Endothelial cell of umbilical vein (primary cell): ENCODE data around the gene FGD5. TPM values are rescaled to one million over a fixed set of nuclear protein-coding genes. Genes with fewer than 3 reads are reported as not detected.

ENCODE experiments used
- BruUV-seq: library from RNA; stranded (reverse); fragments of 400-500 nt; replicated peaks from 2 replicates; lab custom pipeline; 2021; lab: Mats Ljungman, UMichigan
- CTCF ChIA-PET: fragments of 300-600, 350-600 bp; sonication (Branson Sonifier 250); formaldehyde crosslinking; loops from one replicate; lab custom pipeline; 2021; ENCODE audit warnings: antibody characterized with exemption, inconsistent platforms; lab: Charles Lee
- POLR2A ChIA-PET: fragments of 300-600, 350-600 bp; sonication (Branson Sonifier 250); formaldehyde crosslinking; loops from one replicate; lab custom pipeline; 2021; ENCODE audit warnings: antibody characterized with exemption, inconsistent platforms; lab: Charles Lee
- DNase-seq: peaks from one replicate; pipeline ENCODE4 v3.0.0-alpha.2; 2011; ENCODE audit warnings: low read depth, low spot score
- FAIRE-seq: peaks from 2 replicates; lab custom pipeline; 2011; peaks lifted over from hg19 to GRCh38; lab: Jason Lieb, UNC
- H2AFZ ChIP-seq: 2 replicates; pipeline ENCODE4 v1.6.0; 2012; ENCODE audit warnings: low read depth, low read length, control low read depth, inconsistent platforms
- H3K27ac ChIP-seq: 2 replicates; pipeline ENCODE4 v1.5.1; 2011; ENCODE audit warnings: low read depth, mild to moderate bottlenecking, control low read depth, low read length, moderate library complexity; ENCODE audit not compliant: insufficient read depth
- H3K27me3 ChIP-seq, 2 experiments: 2 replicates each; pipeline versions ENCODE4 v1.6.0 to v1.6.1; 2011; ENCODE audit warnings: low read length in 2 of 2, mixed read lengths in 1 of 2; ENCODE audit not compliant: control insufficient read depth in 2 of 2, insufficient read depth in 2 of 2
- H3K36me3 ChIP-seq, 2 experiments: 2 replicates in 1 of 2; 3 replicates in 1 of 2; pipeline ENCODE4 v1.5.1; 2011; ENCODE audit warnings: low read length in 2 of 2, mild to moderate bottlenecking in 1 of 2, moderate library complexity in 1 of 2; ENCODE audit not compliant: control insufficient read depth in 2 of 2, insufficient read depth in 2 of 2; ENCODE audit errors: extremely low read depth in 1 of 2
- H3K4me1 ChIP-seq: 3 replicates; pipeline ENCODE4 v1.5.1; 2011; ENCODE audit warnings: mild to moderate bottlenecking, low read length; ENCODE audit not compliant: control insufficient read depth, insufficient read depth; ENCODE audit errors: extremely low read depth
- H3K4me2 ChIP-seq: 2 replicates; pipeline ENCODE4 v1.6.1; 2011; ENCODE audit warnings: low read length, control low read depth, mixed read lengths; ENCODE audit not compliant: insufficient read depth
- H3K4me3 ChIP-seq, 3 experiments: fragments of 200-600 bp in 1 of 3; sonication (generic), shearing (Covaris generic) in 1 of 3; replicated peaks in 1 of 3; 2 replicates each; pipeline ENCODE4 v1.5.1; 2011 to 2016; ENCODE audit warnings: control low read depth in 3 of 3, low read length in 3 of 3, mild to moderate bottlenecking in 2 of 3, inconsistent platforms in 1 of 3, low read depth in 1 of 3, moderate library complexity in 1 of 3; ENCODE audit not compliant: insufficient read depth in 1 of 3
- H3K79me2 ChIP-seq: 2 replicates; pipeline ENCODE4 v1.6.0; 2012; ENCODE audit warnings: low read length, inconsistent platforms; ENCODE audit not compliant: control insufficient read depth, insufficient read depth
- H3K9ac ChIP-seq: replicated peaks from 2 replicates; pipeline ENCODE3; 2011; ENCODE audit warnings: low read length, control low read depth; ENCODE audit not compliant: insufficient read depth; ENCODE audit errors: extremely low read depth
- H3K9me1 ChIP-seq: replicated peaks from 3 replicates; pipeline ENCODE4 v1.6.0; 2011; ENCODE audit warnings: mild to moderate bottlenecking, low read length; ENCODE audit not compliant: control insufficient read depth, insufficient read depth; ENCODE audit errors: extremely low read depth
- H3K9me3 ChIP-seq: replicated peaks from 2 replicates; pipeline ENCODE4 v1.5.1; 2012; ENCODE audit warnings: low read length, inconsistent platforms; ENCODE audit not compliant: control insufficient read depth, insufficient read depth
- H4K20me1 ChIP-seq: replicated peaks from 2 replicates; pipeline ENCODE3; 2011; ENCODE audit warnings: mild to moderate bottlenecking, low read length; ENCODE audit not compliant: control insufficient read depth, insufficient read depth; ENCODE audit errors: extremely low read depth
- CTCF ChIP-seq, 2 donors: IDR thresholded peaks; 1 replicate in 1 of 2; 2 replicates in 1 of 2; pipeline ENCODE4 v1.5.1; 2011; ENCODE audit warnings: low read length in 2 of 2, mild to moderate bottlenecking in 2 of 2, moderate library complexity in 2 of 2, control low read depth in 1 of 2, inconsistent platforms in 1 of 2, low read depth in 1 of 2; ENCODE audit not compliant: insufficient read depth in 1 of 2; ENCODE audit errors: extremely low read depth in 1 of 2
- EZH2 ChIP-seq: IDR thresholded peaks from 2 replicates; pipeline ENCODE4 v1.6.1; 2012; ENCODE audit warnings: borderline replicate concordance, low read depth, mild to moderate bottlenecking, moderate library complexity, low read length, inconsistent platforms; ENCODE audit not compliant: severe bottlenecking
- FOS ChIP-seq: IDR thresholded peaks from 2 replicates; pipeline ENCODE4 v1.6.1; 2011; ENCODE audit warnings: mild to moderate bottlenecking, low read length, moderate library complexity, borderline replicate concordance; ENCODE audit not compliant: insufficient read depth
- GATA2 ChIP-seq: IDR thresholded peaks from 2 replicates; pipeline ENCODE4 v1.7.0; 2011; ENCODE audit warnings: low read depth, mild to moderate bottlenecking, moderate library complexity, mixed read lengths, low read length; ENCODE audit not compliant: insufficient read length, insufficient read depth
- JUN ChIP-seq: IDR thresholded peaks from 2 replicates; pipeline ENCODE4 v1.6.1; 2011; ENCODE audit warnings: borderline replicate concordance, low read depth; ENCODE audit not compliant: insufficient read length, insufficient read depth
- MAX ChIP-seq: IDR thresholded peaks from 2 replicates; pipeline ENCODE4 v1.6.1; 2011; ENCODE audit not compliant: insufficient read depth, insufficient read length
- MYC ChIP-seq: IDR thresholded peaks from one replicate; pipeline ENCODE4 v1.6.1; 2011; ENCODE audit warnings: mild to moderate bottlenecking, low read depth, low read length
- POLR2A ChIP-seq: IDR thresholded peaks from 2 replicates; pipeline ENCODE4 v1.6.1; 2012; ENCODE audit warnings: low read depth, mild to moderate bottlenecking, control low read depth, low read length
- POLR2AphosphoS5 ChIP-seq: IDR thresholded peaks from 2 replicates; pipeline ENCODE4 v1.6.1; 2012; ENCODE audit warnings: low read depth, mild to moderate bottlenecking, control low read depth, low read length, moderate library complexity; ENCODE audit not compliant: insufficient read depth
- dilution Hi-C: fragments of 300-500 bp; cut with MboI; formaldehyde crosslinking; loops from one replicate; pipeline ENCODE4 v1.15.0; 2019; ENCODE audit warnings: low sequenced_read_pairs; ENCODE audit not compliant: extremely low pct_ligation_motif_present
- intact Hi-C: fragments of 100-400 bp; cut with micrococcal nuclease; formaldehyde crosslinking; loops from one replicate; pipeline ENCODE4 v1.10.0; 2022
- polyA plus RNA-seq, 4 experiments: library from polyadenylated mRNA; depleted of rRNA in 3 of 4; stranded (reverse) in 3 of 4; unstranded in 1 of 4; fragments of >200 nt; gene quantifications; 2 replicates each; pipeline versions ENCODE4 v1.2.1 to v1.2.3, GENCODE V29; 2011 to 2012; ENCODE audit warnings: missing spikeins in 1 of 4
- total RNA-seq: library from RNA; stranded (reverse); gene quantifications from 2 replicates; pipeline ENCODE4 v1.2.3, GENCODE V29; 2021

The FGD5 gene
- total and polyA plus RNA-seq, 2 donors (not counting 3 experiments of a cell fraction or from before 2014, with no cell fraction given) = 49.6 to 134 TPM

GRCh38 chr3:14821151-14821550 lies 2.4 kb downstream of the FGD5 start:
- H3K36me3 ChIP-seq = peaks cover 16 to 38% of the 10 kb centered on the region in 2 experiments
- peaks cover 9% of the 10 kb centered on the region for H4K20me1 ChIP-seq
- intact Hi-C loops (no loop called here), dilution Hi-C loops (loop anchor here (10.0 kb wide), 1 partner anchor 64 kb away; no protein-coding TSS in a partner anchor)
- CTCF ChIA-PET = interaction anchor here (1.4 to 3.4 kb wide), 2 partner anchors 9 to 28 kb away, joined by 4 to 10 read pairs; no protein-coding TSS in a partner anchor
- POLR2A ChIA-PET = interaction anchor here (0.7 kb wide), 1 partner anchor 30 kb away, joined by 3 read pairs; no protein-coding TSS in a partner anchor
- no peak for TF ChIP-seq POLR2AphosphoS5
- TF ChIP-seq FOS = no peak
- no peak for TF ChIP-seq GATA2
- no peak for TF ChIP-seq MYC
- TF ChIP-seq MAX = no peak
- TF ChIP-seq EZH2 = no peak
- TF ChIP-seq CTCF (IDR thresholded peaks at IDR 0.05; ENCODE audit: extremely low read depth in 1 of 2, insufficient read depth in 1 of 2, low read depth in 1 of 2, low read length in 2 of 2) = no peak
- TF ChIP-seq POLR2A = no peak
- TF ChIP-seq JUN = no peak
- H3K9ac ChIP-seq = no peak overlapping the region
- no peak overlapping the region for H3K27ac ChIP-seq
- no peaks in the 10 kb centered on the region for H3K9me3 ChIP-seq
- peaks cover 69% of the 10 kb centered on the region for H3K79me2 ChIP-seq
- no peak overlapping the region for H3K4me2 ChIP-seq
- H3K4me3 ChIP-seq = no peak overlapping the region
- H2AFZ ChIP-seq = no peak overlapping the region
- DNase-seq (no peak), FAIRE-seq (peak; percentile 12)
- TSS peak; percentile 55 for BruUV-seq
- no peaks in the 10 kb centered on the region for H3K27me3 ChIP-seq
- no peaks in the 10 kb centered on the region for H3K9me1 ChIP-seq
- H3K4me1 ChIP-seq = peaks cover 26% of the 10 kb centered on the region
